NCI-H2171 treated with DMSO at 0.1 percent for 48 hours (cell line): ENCODE data around the gene GRIP2.
A peak's percentile ranks its signal among the peaks of the same experiment; 100 is the strongest.

Experiments used
- DNase-seq: peaks from one replicate; lab custom pipeline; 2025; lab: John Stamatoyannopoulos, UW

Gene GRIP2

GRCh38 chr3:14539742-14540491 lies at the start of gene GRIP2:
Gene GRIP2 (minus strand): TSS chr3:14540342. CDS start chr3:14540308, 34 bp downstream.
- DNase-seq: no peak

DNA sequence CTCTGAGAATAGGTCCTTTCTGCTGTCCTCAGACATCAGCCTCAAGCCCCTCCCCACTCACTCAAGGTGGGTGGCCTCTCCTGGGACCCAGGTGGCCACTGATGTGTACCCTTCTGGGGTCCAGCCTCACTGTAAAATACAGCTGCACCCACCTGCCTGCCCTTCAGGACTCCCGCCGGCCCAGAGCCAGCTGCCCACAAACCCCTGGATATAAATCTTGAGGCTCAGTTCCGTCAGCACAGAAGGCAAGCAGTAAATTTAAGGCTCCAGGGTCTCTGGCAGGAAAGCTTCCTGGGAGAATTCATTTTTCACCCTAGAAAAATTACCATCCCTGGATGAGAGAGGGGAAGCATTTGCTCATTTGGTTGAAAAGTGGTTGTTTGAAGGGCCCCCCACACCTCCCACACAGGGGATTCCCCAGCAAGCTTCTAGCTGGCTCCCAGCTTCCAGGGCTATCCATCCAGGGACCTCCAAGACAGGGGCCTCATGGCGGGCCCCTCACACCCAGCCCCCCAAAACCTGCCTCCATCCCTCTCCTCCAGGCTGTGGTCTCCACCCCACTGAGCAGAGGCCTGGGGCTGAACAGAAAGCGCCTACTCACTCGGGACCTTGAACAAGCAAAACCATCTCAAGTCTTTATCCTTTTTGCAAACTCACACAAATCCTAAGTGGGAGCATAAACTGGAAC lies 48.4 kb upstream of the GRIP2 start:
- DNase-seq: no peak

- no peak for DNase-seq
Observed at GRCh38 chr3:14587740-14588360, 47.7 kb upstream of the GRIP2 start.

GRCh38 chr3:14586611-14587010 lies 46.5 kb upstream of the GRIP2 start:
- no peak for DNase-seq

GRCh38 chr3:14583548-14584091 lies 43.5 kb upstream of the GRIP2 start:
- DNase-seq: no peak

DNA sequence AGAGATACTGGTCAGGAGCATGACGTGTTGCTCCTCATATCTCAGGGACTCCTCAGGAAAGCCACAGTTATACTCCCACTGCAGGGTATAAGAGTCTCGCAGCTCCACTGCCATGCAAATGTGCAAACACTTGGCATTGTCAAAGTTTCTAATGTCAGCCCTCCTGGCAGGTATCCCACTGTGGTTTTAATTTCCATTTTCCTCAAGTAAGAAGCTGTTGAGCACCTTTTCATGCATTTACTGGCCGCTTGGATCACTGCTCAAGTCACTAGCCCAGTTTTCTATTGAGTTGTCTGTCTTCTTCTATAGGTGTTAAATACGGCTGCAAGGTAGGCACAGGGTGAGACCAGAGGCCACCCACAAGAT lies 41.9 kb upstream of the GRIP2 start:
- no peak for DNase-seq

DNA sequence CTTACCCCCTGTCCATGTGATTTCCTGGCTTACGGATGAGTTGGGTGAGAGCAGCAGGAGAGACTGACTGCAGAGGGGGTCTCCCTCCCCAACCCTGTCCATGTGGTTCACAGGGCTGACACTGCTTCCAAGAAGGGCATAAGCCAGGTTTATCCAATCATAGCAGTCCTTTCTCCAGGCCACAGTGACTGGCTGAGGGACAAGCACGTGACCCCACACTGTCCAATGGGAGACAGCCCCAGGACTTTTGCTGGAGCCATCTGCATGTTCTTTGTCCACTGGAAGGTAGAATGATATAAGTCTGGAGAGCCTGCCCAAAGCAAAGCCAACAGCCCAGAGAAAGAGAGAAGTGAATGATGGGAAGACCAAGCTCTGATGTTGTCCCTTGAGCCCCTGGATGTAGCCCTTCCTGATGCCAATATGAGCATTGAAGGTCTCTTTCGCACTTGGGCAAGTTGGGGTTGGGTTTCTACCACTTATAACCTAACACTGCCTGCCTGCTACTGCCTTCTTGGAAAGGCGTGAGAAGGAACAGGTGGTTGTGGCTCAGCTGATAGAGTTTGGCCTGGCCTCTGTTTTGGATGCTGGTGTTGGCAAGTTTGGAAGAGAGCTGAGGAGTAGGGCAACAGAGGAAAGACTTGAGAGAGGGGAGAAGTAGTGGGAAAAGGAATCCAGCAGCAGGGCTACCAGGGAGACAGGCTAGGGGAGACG lies 41.3 kb upstream of the GRIP2 start:
- no peak for DNase-seq

DNA sequence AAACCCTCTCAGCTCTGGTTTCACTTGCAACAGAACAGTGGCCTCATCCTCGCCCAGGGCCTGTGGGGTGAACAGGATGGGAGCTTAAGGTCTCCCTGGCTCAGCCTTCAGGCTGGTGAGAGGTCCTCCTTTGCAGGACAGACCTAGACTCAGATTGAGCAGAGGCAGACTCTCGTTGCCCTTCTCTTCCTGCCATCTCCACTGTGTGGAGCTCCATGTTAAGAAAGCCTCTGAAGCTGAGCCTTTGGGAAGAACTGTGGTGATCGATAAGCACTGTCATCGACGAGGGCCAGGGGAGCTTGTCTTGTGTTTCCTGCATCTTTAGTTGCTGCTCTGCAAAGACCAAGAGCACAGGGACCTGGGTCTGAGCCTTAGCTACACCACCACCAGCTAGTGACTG lies 37.8 kb upstream of the GRIP2 start:
- DNase-seq: no peak

GRCh38 chr3:14576163-14576562 lies 36.0 kb upstream of the GRIP2 start:
- no peak for DNase-seq

- DNase-seq: no peak
Observed at GRCh38 chr3:14574183-14574582, 34.0 kb upstream of the GRIP2 start.

GRCh38 chr3:14573706-14574105 lies 33.6 kb upstream of the GRIP2 start:
- no peak for DNase-seq

- no peak for DNase-seq
Observed at GRCh38 chr3:14570864-14571263, 30.7 kb upstream of the GRIP2 start.

DNA sequence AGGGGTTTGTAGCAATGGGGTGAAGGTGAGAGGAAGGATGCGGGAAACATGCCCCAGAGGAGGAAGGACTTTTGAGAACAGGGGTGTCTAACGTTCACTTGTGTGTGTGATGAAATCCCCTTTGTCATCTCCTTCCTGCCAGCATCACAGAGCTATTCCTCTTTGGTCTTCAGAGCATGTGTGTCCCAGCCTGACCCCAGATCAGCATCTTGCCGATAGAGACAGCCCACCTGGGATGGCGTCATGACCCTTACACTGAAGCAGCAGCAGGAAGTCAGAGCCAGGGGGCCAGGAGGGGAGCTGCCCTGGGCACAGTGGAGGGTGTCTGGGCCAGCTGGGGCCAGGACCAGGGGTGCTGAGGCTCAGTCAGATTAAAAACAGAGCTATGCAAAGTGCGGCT lies 29.9 kb upstream of the GRIP2 start:
- DNase-seq: no peak

GRCh38 chr3:14569474-14570000 lies 29.4 kb upstream of the GRIP2 start:
- DNase-seq: no peak

DNA sequence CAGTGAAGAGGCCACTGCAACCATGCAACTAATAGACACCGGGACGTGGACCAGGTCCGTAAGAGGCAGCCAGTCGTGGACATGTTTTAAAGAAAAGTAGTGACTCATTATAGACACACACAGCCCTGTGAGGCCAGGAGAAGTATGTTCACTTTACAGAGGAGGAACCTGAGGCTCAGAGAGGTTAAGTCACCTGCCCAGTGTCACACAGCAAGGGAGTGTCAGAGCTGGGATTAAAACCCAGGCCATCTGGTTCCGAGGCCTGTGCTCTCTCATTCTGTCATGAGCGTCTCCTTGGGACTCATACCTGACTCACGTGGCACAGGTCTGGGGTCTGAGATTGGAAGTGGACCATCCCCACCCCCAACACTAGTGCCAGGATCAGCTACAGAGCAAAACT lies 28.1 kb upstream of the GRIP2 start:
- DNase-seq: no peak

- no peak for DNase-seq
Observed at GRCh38 chr3:14566812-14567211, 26.7 kb upstream of the GRIP2 start.

DNA sequence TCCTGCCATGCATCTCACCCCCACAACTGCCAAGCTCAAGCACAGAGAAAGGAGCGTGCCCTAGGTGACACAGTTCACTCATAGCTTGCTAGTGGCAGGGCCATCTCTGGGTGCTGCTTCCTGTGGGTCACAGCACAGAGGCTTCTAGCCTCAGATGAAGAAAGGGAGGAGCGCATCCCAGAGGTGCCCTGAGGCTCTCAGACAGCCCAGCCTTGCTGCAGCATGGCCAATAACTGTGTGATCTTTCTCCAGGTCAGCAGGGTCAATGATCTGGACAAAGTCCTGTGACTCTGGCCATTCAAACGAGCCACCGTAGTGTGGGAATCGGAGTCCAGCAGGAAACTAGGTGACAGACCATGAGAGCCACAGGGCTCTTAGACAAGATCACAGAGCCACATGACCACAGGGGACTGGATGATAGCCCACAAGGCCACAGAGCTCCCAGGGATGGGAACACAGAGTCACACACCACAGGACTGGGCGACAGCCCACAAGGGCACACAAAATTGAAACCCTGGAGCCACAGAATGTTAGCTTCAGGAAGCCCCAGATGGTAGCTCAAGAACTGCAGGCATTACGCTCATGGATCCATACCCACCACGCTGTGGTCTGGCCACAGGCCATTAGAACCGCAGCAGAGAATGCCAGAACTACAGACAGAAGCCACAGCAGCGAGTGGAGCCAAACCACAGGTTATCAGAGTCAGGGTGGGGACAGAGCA lies 25.9 kb upstream of the GRIP2 start:
- DNase-seq: no peak

- DNase-seq: no peak
Observed at GRCh38 chr3:14564741-14565140, 24.6 kb upstream of the GRIP2 start.

DNA sequence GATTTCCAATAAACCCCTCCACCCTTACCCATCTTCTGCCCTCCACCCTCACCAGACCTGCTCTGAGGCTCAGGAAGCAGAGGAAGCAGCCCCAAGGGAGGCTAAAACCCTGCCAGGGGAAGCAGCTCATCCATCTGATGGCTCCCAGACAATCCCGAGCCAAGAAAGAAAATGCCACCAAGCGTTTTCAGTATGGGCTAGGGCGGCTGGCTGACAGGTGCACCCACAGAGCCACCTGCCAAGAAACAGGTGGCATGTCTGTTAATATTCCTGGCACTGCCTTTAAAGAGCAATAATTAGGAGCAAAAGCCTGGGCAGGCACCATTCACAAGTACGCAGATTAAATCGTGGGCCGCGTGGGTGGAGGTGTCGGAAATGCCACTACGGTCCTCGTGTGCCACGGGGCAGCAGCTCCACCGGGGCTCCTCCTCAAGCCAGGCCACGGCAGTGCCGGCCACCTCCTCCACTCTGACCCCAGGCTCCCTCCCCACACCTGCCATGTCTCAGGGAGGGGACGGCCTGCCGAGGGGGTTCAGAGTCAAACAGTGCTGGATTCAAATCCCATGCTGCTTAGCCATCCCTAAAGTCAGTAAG lies 23.9 kb upstream of the GRIP2 start:
- DNase-seq: peak; percentile 81

- no peak for DNase-seq
Observed at GRCh38 chr3:14562121-14562890, 22.2 kb upstream of the GRIP2 start.
